HepG2 (cell line): ENCODE measurements around the gene P2RX7. TPM values are rescaled to one million over a fixed set of nuclear protein-coding genes. Genes with fewer than 3 reads are reported as not detected.
A peak's percentile ranks its signal among the peaks of the same experiment; 100 is the strongest.

Source experiments
- JUN ChIP-seq: sonication (generic); formaldehyde crosslinking; IDR thresholded peaks from 2 replicates; pipeline ENCODE4 v1.4.0; 2020; ENCODE audit warnings: mild to moderate bottlenecking, missing genetic modification reagents
- SALL1 ChIP-seq: sonication (generic); formaldehyde crosslinking; IDR thresholded peaks from 2 replicates; pipeline ENCODE4 v1.8.0; 2022; ENCODE audit warnings: mild to moderate bottlenecking, missing genetic modification reagents
- SAP130 ChIP-seq: IDR thresholded peaks from 2 replicates; pipeline ENCODE4 v1.6.1; 2016; ENCODE audit warnings: low read depth
- ZBTB43 ChIP-seq: sonication (generic); formaldehyde crosslinking; conservative IDR thresholded peaks from 2 replicates; pipeline ENCODE4 v1.4.0; 2020; ENCODE audit warnings: missing genetic modification reagents
- ZBTB7A ChIP-seq: sonication (generic); formaldehyde crosslinking; IDR thresholded peaks from 2 replicates; pipeline ENCODE4 v1.8.0; 2022; ENCODE audit warnings: mild to moderate bottlenecking, missing genetic modification reagents
- ZNF207 ChIP-seq: fragments of 450-650 bp; IDR thresholded peaks from 2 replicates; pipeline ENCODE4 v1.6.1; 2016; ENCODE audit warnings: antibody characterized with exemption, borderline replicate concordance
- ZNF318 ChIP-seq: sonication (generic); formaldehyde crosslinking; IDR thresholded peaks from 2 replicates; pipeline ENCODE4 v1.4.0; 2020; ENCODE audit warnings: mild to moderate bottlenecking, missing genetic modification reagents
- ZSCAN9 ChIP-seq: IDR thresholded peaks from 2 replicates; pipeline ENCODE4 v1.6.1; 2016; ENCODE audit warnings: borderline replicate concordance
- polyA plus RNA-seq, 8 experiments: library from polyadenylated mRNA; depleted of rRNA in 3 of 8; stranded (reverse) in 7 of 8; unstranded in 1 of 8; fragments of >200 nt; fragmentation: Illumina TruSeq in 4 of 8; extraction: Trizol in 4 of 8; gene quantifications; 2 replicates each; pipeline versions ENCODE4 v1.2.1 to v1.2.3, GENCODE V29; 2011 to 2016; ENCODE audit warnings: low read depth in 4 of 8, missing spikeins in 1 of 8, mixed read lengths in 1 of 8; ENCODE audit not compliant: insufficient read depth in 1 of 8
- total RNA-seq, 5 experiments: library from RNA; depleted of rRNA; stranded (reverse); fragments of >200 nt; fragmentation: Illumina TruSeq; extraction: Trizol; gene quantifications; 2 replicates each; pipeline ENCODE4 v1.2.3, GENCODE V29; 2016; ENCODE audit warnings: low read depth in 1 of 5
- TF ChIP-seq, protein P1 (sequence below), 2 experiments: sonication (generic) in 1 of 2; formaldehyde crosslinking in 1 of 2; IDR thresholded peaks; 2 replicates each; pipeline versions ENCODE4 v1.4.0 to v1.6.1; 2016 to 2020; ENCODE audit warnings: borderline replicate concordance in 1 of 2, low read depth in 1 of 2, mild to moderate bottlenecking in 1 of 2, missing genetic modification reagents in 1 of 2
- TF ChIP-seq, protein P2 (sequence below): sonication (generic); formaldehyde crosslinking; IDR thresholded peaks from 2 replicates; pipeline ENCODE4 v1.4.0; 2020; ENCODE audit warnings: mild to moderate bottlenecking, missing genetic modification reagents

The P2RX7 gene
- total and polyA plus RNA-seq, 2 of the 13 experiments (the other 11 are each of a cell fraction or from before 2014, with no cell fraction given), result 0.13 to 0.73 TPM

- TF ChIP-seq, protein P1, sequence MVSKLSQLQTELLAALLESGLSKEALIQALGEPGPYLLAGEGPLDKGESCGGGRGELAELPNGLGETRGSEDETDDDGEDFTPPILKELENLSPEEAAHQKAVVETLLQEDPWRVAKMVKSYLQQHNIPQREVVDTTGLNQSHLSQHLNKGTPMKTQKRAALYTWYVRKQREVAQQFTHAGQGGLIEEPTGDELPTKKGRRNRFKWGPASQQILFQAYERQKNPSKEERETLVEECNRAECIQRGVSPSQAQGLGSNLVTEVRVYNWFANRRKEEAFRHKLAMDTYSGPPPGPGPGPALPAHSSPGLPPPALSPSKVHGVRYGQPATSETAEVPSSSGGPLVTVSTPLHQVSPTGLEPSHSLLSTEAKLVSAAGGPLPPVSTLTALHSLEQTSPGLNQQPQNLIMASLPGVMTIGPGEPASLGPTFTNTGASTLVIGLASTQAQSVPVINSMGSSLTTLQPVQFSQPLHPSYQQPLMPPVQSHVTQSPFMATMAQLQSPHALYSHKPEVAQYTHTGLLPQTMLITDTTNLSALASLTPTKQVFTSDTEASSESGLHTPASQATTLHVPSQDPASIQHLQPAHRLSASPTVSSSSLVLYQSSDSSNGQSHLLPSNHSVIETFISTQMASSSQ (IDR thresholded peaks at IDR 0.05; ENCODE audit: low read depth), result peak; percentile 84
- TF ChIP-seq, protein P1 (CRISPR knock-in tag; IDR thresholded peaks at IDR 0.05; ENCODE audit: borderline replicate concordance), result peak; percentile 81
- TF ChIP-seq ZSCAN9 (0 out of 2 replicates have a peak, but pooled peaks have one; percentile 41), SAP130 (CRISPR knock-in tag) (peak; percentile 27; the same call in 1 of the 2 replicates), ZBTB7A (no peak), JUN (CRISPR knock-in tag) (0 out of 2 replicates have a peak, but pooled peaks have one; percentile 29), ZNF207 (no peak), ZNF318 (no peak), ZBTB43 (CRISPR knock-in tag) (peak; percentile 87), SALL1 (CRISPR knock-in tag) (peak; percentile 34; the same call in 1 of the 2 replicates)
- TF ChIP-seq, protein P2, sequence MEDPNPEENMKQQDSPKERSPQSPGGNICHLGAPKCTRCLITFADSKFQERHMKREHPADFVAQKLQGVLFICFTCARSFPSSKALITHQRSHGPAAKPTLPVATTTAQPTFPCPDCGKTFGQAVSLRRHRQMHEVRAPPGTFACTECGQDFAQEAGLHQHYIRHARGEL (CRISPR knock-in tag), result no peak
Measured at GRCh38 chr12:121217063-121217462, 84.4 kb downstream of the P2RX7 start (continued).
